ENCODE measurements around the gene LENG9. TPM values are rescaled to one million over a fixed set of nuclear protein-coding genes. Genes with fewer than 3 reads are reported as not detected.

LENG9 gene
- total RNA-seq, 4 donors from 2014 or later = 1.1 to 16.5 (median 12.3) TPM

GRCh38 chr19:54485851-54486250, 22.3 kb upstream of the LENG9 start:
- H3K9me3 ChIP-seq = no peaks in the 10 kb centered on the region
- peaks cover 0 to 8% (median 0%) of the 10 kb centered on the region in 4 donors for H3K4me1 ChIP-seq
- in situ Hi-C loops (cut with MboI; ENCODE audit: low pct_ligation_motif_present in 1 of 4, low pct_unique_long_range_greater_than_20kb in 1 of 4, low sequenced_read_pairs in 3 of 4) = loop anchor here in 2 of 4 donors (10.0 kb wide), 1 partner anchor 189 kb away; no protein-coding TSS in a partner anchor
- DNase-seq = no peak
- H3K4me3 ChIP-seq = no peak overlapping the region
- intact Hi-C loops (cut with DNase I; ENCODE audit: low total_unique reads) = no loop called here
- TF ChIP-seq EP300 (IDR thresholded peaks at IDR 0.05; ENCODE audit: low read depth) = no peak
- no peak for TF ChIP-seq CTCF (IDR thresholded peaks at IDR 0.05)
- TF ChIP-seq POLR2A (IDR thresholded peaks at IDR 0.05) = no peak
- TF ChIP-seq POLR2AphosphoS5 (IDR thresholded peaks at IDR 0.05) = no peak
- peaks cover 20% of the 10 kb centered on the region for H3K27me3 ChIP-seq
- H3K36me3 ChIP-seq = no peaks in the 10 kb centered on the region
- H3K27ac ChIP-seq = no peak overlapping the region
- WGBS, 2 donors (ENCODE audit: low coverage in 1 of 2) = 70% methylated on average over 5 of the region's 5 CpGs

GRCh38 chr19:54484451-54484850, 20.9 kb upstream of the LENG9 start:
- in situ Hi-C loops (cut with MboI; ENCODE audit: low pct_ligation_motif_present in 1 of 4, low pct_unique_long_range_greater_than_20kb in 1 of 4, low sequenced_read_pairs in 3 of 4) (loop anchor here in 2 of 4 donors (10.0 kb wide), 1 partner anchor 190 kb away; no protein-coding TSS in a partner anchor), intact Hi-C loops (cut with DNase I; ENCODE audit: low total_unique reads) (no loop called here)
- no peak overlapping the region for H3K4me3 ChIP-seq
- no peak for DNase-seq
- no peak overlapping the region for H3K27ac ChIP-seq
- peaks cover 0 to 8% (median 0%) of the 10 kb centered on the region in 4 donors for H3K4me1 ChIP-seq
- WGBS, 2 donors (ENCODE audit: low coverage in 1 of 2) = 83 to 89% methylated on average over 4 to 10 of the region's 10 CpGs
- H3K9me3 ChIP-seq = no peaks in the 10 kb centered on the region
- no peak for TF ChIP-seq CTCF (IDR thresholded peaks at IDR 0.05)
- no peak for TF ChIP-seq POLR2A (IDR thresholded peaks at IDR 0.05)
- no peak for TF ChIP-seq EP300 (IDR thresholded peaks at IDR 0.05; ENCODE audit: low read depth)
- TF ChIP-seq POLR2AphosphoS5 (IDR thresholded peaks at IDR 0.05) = no peak
- no peaks in the 10 kb centered on the region for H3K36me3 ChIP-seq
- H3K27me3 ChIP-seq = peaks cover 31% of the 10 kb centered on the region

- WGBS, 2 donors (ENCODE audit: low coverage in 1 of 2) = 43 to 62% methylated on average over 3 of the region's 3 CpGs
- H3K36me3 ChIP-seq = no peaks in the 10 kb centered on the region
- no peak overlapping the region for H3K27ac ChIP-seq
- no peaks in the 10 kb centered on the region for H3K9me3 ChIP-seq
- H3K4me1 ChIP-seq = peaks cover 0 to 13% (median 2%) of the 10 kb centered on the region in 4 donors
- H3K4me3 ChIP-seq = no peak overlapping the region
- no peak for DNase-seq
- TF ChIP-seq POLR2A (IDR thresholded peaks at IDR 0.05) (no peak), CTCF (IDR thresholded peaks at IDR 0.05) (no peak), POLR2AphosphoS5 (IDR thresholded peaks at IDR 0.05) (no peak), EP300 (IDR thresholded peaks at IDR 0.05; ENCODE audit: low read depth) (no peak)
- peaks cover 33% of the 10 kb centered on the region for H3K27me3 ChIP-seq
- intact Hi-C loops (cut with DNase I; ENCODE audit: low total_unique reads) (no loop called here), in situ Hi-C loops (cut with MboI; ENCODE audit: low pct_ligation_motif_present in 1 of 4, low pct_unique_long_range_greater_than_20kb in 1 of 4, low sequenced_read_pairs in 3 of 4) (loop anchor here in 2 of 4 donors (10.0 kb wide), 1 partner anchor 192 kb away; no protein-coding TSS in a partner anchor)
Measured at GRCh38 chr19:54482889-54483288, 19.3 kb upstream of the LENG9 start.

GRCh38 chr19:54481326-54481930, 17.9 kb upstream of the LENG9 start:
- no peaks in the 10 kb centered on the region for H3K36me3 ChIP-seq
- H3K4me1 ChIP-seq = peaks cover 0 to 20% (median 2%) of the 10 kb centered on the region in 4 donors
- no peak overlapping the region for H3K4me3 ChIP-seq
- WGBS, 2 donors (ENCODE audit: low coverage in 1 of 2) = 9 to 20% methylated on average over 8 to 16 of the region's 16 CpGs
- TF ChIP-seq CTCF (IDR thresholded peaks at IDR 0.05) = peak; percentile 37 to 73 (median 53)
- TF ChIP-seq POLR2AphosphoS5 (IDR thresholded peaks at IDR 0.05) = no peak
- in situ Hi-C loops (cut with MboI; ENCODE audit: low pct_ligation_motif_present in 1 of 4, low pct_unique_long_range_greater_than_20kb in 1 of 4, low sequenced_read_pairs in 3 of 4) = loop anchor here in 2 of 4 donors (10.0 kb wide), 1 partner anchor 193 kb away; no protein-coding TSS in a partner anchor
- DNase-seq = no peak
- intact Hi-C loops (cut with DNase I; ENCODE audit: low total_unique reads) = no loop called here
- H3K27me3 ChIP-seq = peaks cover 33% of the 10 kb centered on the region
- H3K27ac ChIP-seq = no peak overlapping the region
- no peaks in the 10 kb centered on the region for H3K9me3 ChIP-seq
